ENCODE results near the gene MOGAT2.

DNA sequence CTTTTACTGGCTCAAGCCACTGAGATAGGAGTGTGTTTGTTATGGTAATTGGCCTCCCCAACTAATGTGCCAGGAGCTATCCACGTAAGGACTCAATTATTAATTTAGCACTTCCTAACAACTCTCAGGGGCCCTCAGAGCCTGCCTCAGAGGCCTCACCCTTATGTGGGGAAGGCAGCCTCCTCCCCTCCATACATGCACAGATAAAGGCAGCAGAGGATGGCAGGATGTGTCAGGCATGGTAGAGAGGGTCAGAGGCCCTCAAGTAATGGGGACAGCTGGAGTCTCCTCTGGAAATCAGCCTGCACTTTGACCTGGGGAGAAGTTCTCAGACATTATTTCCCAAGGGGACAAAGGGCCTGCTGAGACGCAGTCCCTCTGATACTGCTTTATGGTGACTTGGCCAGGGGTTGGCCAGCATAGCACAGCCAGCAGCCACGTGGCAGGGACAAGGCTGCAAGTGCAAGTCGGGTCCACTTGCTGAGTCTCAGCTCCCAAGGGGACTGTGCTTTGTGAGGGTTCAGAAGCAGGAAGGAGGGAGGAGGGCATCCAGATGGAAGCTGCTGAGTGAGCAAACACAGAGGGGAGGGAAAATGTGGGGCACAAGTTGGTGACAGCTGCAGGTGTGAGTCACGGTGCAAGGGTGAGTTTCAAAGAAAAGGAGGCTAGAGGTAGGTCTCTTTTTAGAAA, 17.0 kb downstream of the MOGAT2 start:
- TF ChIP-seq, protein P1, sequence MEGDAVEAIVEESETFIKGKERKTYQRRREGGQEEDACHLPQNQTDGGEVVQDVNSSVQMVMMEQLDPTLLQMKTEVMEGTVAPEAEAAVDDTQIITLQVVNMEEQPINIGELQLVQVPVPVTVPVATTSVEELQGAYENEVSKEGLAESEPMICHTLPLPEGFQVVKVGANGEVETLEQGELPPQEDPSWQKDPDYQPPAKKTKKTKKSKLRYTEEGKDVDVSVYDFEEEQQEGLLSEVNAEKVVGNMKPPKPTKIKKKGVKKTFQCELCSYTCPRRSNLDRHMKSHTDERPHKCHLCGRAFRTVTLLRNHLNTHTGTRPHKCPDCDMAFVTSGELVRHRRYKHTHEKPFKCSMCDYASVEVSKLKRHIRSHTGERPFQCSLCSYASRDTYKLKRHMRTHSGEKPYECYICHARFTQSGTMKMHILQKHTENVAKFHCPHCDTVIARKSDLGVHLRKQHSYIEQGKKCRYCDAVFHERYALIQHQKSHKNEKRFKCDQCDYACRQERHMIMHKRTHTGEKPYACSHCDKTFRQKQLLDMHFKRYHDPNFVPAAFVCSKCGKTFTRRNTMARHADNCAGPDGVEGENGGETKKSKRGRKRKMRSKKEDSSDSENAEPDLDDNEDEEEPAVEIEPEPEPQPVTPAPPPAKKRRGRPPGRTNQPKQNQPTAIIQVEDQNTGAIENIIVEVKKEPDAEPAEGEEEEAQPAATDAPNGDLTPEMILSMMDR (IDR thresholded peaks at IDR 0.05; ENCODE audit: insufficient read depth, low read length): no peak
- no peak for TF ChIP-seq POLR2AphosphoS5 (IDR thresholded peaks at IDR 0.05; ENCODE audit: low read depth)
- TF ChIP-seq GABPA (IDR thresholded peaks at IDR 0.05; ENCODE audit: low read depth): no peak
